ENCODE measurements around the gene ARHGAP31.
"Not testable (repeated sequence)": the region's sequence is repeated elsewhere in the genome, so short reads cannot be mapped to it uniquely, and the experiment has no call there.

ARHGAP31 gene

GRCh38 chr3:119294696-119295671 lies 801 bp downstream of the ARHGAP31 start:
- DNase-seq: no peak

DNA sequence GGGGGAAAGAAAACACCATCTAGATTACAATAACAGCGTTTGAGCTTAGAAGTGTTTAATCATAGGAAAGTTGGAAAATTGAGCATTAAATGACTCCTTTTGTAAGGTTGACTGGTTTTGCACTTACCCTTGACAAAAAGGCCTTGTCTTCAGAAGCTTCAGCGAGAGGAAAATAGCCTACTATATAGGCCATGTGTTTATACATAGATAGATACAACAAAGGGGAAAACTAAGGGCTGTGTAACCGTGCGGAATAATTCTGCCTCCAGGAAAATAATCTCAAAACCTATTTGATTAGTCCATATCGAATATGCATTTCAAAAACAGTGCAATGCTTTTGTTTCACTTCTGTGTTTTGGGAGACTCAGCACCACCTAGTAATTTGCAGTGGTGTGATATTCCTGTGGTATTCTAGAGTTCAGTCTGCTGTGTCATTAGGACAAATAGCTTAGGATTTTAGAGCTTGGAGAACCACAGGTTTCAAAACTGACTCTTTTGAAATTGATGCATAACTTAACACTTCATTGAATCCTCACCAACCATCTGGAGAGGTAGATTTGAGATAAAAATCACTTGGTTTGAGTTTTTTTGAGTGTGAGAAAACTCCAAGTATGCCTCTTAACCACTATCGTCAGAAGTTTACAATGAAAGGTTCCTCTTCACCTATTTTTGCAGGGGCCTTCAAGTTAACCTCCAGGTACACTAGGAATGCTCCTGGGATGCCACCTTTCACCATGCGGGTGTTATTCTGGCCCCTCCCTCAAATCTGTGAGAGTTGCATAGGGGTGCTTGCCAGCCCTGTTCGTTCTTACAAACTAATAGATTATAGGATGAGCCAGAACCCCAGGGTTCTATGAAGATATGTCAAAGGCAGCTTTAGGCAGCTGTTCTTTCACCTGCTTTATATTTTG lies 1.9 kb downstream of the ARHGAP31 start:
- no peak for DNase-seq

GRCh38 chr3:119296727-119297122 lies 2.5 kb downstream of the ARHGAP31 start:
- DNase-seq: no peak

GRCh38 chr3:119297169-119297568 lies 3.0 kb downstream of the ARHGAP31 start:
- DNase-seq: no peak

- no peak for DNase-seq
These were observed 4.4 kb downstream of the ARHGAP31 start for GRCh38 chr3:119298565-119298941.

- no peak for DNase-seq
These were observed 6.8 kb downstream of the ARHGAP31 start for GRCh38 chr3:119300991-119301391.

- no peak for DNase-seq
These were observed 7.5 kb downstream of the ARHGAP31 start for GRCh38 chr3:119301662-119302061.

DNA sequence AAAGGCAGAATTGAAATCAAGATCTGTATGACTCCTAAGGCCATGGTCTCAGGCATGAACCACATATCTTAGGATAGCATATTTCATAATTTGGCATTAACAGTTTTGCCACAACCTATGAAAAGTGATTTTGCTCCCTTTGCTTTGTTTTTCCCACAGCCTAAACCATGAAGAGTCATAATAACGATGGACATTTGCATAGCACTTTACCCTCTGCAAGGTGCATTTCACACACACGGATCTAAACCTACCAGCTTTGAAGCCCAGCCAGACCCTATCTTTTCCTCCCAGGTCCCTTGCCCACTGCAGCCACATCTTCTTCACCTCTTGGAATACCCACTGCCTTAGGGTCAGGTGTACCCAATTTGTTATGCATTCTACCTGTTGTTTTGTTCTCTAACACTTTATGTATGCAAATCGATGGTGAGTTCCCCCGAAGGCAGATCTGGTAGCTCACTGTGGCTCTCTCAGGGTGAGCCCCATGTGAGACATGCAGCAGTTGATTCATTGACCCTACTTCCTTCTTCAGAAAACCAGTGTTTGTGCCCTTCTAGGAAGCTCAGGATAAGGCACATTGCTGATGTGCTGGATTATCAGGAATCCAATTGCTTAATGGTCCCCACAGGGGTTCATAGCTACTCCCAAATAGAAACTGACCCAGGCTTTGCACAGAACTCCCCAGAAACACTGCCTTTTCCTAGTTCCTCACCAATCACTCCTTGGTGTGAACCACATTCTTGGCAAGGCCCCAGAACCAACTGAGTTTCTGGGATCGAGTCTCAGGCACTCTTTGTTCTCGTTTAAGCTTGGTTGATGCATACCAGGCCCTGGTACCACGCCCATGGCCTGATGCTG lies 8.7 kb downstream of the ARHGAP31 start:
- no peak for DNase-seq

DNA sequence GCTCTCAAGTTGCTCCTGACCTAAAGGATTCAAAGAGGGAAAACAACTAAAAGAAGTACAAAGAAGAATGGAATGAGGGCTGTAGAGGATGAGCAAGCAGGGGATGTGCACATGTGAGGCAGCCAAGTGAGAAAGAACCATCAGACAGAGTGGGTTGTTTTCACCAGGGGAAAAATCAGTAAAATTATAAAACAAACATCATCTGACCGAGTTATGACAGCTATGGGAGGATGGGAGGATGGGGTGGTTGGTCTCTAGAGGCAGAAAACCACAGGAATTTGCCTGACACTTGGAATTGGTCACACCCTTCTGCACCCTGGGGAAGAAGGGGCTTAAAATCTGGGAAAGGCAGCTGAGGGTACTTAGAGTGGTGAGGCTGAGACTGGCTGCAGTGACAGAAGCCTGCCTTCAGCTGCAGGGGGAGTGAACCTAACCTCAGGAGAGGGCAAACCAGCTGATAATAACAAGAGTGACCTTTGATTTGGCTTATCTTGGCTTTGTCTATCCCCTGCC lies 10.1 kb downstream of the ARHGAP31 start:
- no peak for DNase-seq

DNA sequence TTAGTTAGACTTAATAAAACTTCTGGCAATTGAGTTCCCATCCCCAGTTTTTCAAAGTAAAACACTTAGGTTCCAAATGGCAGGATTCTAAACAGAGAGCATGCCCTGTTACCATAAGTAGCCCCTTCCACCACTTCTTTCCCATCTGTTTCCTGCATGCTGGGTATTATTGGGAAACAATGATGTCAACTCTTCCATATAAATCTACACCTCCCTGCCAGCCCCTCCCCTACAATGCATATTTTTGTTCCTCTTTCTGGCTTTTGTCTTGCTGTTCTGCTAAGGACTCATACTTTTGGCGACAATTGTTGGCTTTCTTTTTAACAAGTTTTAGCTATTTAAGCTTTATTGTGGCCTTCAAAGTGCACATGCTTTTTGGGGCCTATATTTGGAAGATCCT lies 11.1 kb downstream of the ARHGAP31 start:
- no peak for DNase-seq

DNA sequence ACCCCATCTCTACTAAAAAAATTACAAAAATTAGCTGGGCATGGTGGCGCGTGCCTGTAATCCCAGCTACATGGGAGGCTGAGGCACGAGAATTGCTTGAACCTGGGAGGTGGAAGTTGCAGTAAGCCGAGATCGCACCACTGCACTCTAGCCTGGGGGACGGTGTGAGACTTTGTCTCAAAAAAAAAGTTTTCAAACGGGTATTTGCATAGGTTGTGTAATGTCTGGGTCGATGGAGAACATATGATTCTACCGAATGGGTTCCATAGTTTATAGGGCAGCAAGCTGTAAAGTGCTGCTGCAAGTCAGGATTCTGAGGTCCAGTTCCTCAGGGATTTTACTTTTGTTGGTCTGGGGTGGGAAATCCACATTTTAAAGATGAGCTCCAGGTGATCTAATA lies 12.2 kb downstream of the ARHGAP31 start:
- not testable (repeated sequence) for DNase-seq

DNA sequence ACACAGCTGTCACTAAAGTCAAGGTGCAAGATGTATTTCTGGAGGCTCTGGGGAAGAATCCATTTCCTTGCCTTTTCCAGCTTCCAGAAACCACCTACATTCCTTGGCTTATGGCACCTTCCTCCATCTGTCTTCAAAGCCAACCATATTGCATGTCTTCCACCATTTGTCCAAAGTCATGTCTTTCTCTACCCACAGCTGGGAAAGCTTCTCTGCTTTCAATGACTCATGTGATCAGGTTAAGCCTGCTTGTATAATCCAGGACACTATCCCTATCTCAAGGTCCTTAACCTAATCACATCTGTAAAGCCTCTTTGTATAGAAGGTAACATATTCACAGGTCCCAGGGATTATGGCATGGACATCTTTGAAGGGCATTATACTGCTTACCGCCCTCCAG lies 14.2 kb downstream of the ARHGAP31 start:
- DNase-seq: no peak

- DNase-seq: no peak
These were observed 15.4 kb downstream of the ARHGAP31 start for GRCh38 chr3:119309591-119309990.

GRCh38 chr3:119310071-119310470 lies 15.9 kb downstream of the ARHGAP31 start:
- DNase-seq: no peak

GRCh38 chr3:119311081-119311925 lies 17.1 kb downstream of the ARHGAP31 start:
- DNase-seq: no peak

- DNase-seq: no peak
These were observed 19.3 kb downstream of the ARHGAP31 start for GRCh38 chr3:119313461-119313860.

- no peak for DNase-seq
These were observed 20.6 kb downstream of the ARHGAP31 start for GRCh38 chr3:119314821-119315220.

DNA sequence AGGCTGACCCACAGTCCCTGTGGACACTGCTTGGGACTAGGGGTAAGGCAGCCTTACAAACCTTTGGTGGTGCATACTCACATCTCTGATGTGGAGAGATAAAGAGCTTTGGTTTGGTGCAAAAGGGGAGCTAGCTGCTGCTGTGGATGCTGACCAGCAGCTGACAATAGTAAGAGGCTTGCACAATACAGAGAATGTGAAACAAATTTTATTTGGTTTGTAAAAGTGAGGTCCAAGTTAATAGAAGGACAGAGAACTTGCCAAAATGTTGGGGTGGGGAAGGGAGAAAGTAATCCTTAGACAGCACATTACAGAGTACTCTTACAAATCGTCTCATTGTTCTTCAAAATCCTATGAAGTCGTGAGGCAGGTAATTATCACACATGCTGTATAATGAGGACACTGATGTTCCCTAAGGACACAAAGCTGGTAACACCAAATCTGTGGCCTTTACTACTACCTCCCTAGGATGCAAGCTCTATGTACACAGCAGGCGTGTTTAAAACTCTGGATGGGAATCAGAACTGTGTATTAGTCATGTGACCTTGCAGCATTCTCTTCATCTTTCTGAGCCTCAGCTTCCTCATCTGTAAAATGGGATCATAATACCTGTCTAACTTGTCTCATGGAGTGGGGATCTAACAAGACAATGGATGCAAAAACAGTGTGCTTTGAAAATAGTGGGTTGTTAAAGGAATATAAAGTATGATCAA lies 21.6 kb downstream of the ARHGAP31 start:
- no peak for DNase-seq

DNA sequence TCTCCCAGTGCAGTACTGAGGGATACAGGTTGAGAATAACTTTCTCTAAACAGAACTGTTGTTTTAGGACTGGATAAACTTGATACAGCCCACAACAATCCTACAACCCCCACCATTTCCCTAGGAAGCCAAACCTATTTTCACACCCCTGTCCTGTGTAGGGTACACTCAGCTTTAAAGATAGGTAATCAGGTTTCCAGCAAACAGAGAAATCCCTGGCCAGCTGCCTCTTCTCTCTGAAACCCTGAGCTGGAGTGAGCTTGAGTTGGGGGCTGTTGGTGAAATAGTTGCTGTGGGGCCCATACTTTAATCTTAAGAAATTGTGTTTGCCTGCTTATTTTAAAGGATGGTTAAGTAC lies 22.1 kb downstream of the ARHGAP31 start:
- DNase-seq: no peak

DNA sequence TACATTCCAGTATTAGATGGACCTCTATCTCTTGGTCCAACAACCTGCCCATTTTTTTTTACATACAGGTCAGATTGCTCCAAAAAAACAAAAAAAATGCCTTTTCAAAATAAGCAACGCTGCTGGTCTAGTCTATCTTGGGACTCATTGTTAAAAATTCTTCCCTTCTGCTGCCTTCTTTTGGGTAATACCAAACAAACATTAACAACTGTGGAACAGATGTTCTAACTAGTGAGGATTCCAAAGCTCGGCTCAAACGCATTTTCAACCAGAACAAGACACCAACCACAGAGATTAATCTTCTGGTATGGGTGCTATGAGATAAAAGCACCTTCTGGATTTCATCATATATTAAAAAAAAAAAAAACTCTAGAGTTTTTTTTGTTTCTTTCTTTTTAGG lies 24.7 kb downstream of the ARHGAP31 start:
- DNase-seq: peak; percentile 34

- DNase-seq: no peak
These were observed 25.1 kb downstream of the ARHGAP31 start for GRCh38 chr3:119319311-119319710.

Measured in NCI-H1694 treated with DMSO at 0.1 percent for 48 hours (cell line).